ENCODE results near the gene LRSAM1. TPM values are rescaled to one million over a fixed set of nuclear protein-coding genes. Genes with fewer than 3 reads are reported as not detected.

The LRSAM1 gene
- total and polyA plus RNA-seq, 4 donors, result 6.6 to 9.7 (median 7.1) TPM

DNA sequence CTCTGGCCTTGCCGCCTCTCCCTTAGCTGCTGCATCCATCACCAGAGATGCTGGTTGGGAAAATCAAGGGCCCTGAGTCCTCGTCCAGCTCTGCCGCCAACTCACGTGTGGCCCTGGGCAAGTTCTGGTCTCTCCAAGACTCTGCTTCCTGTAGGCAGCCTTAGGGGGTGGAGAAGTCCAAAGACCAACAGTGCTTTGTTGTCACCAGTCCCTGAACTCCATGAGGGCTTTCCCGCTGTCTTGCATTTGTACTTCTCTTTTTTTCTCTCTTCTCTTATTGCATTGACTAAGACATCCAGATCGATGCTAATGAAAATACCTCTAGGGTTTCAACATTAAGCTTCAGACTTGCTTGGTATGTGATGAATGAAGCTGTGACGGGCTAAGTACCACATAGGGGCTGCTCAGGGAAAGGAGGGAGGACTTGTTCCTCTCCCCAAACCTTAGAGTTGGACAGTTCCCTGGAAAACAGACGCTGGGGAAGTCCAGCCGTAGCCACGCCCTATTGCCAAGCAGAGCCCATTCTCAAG, 97.1 kb downstream of the LRSAM1 start:
- Histone ChIP-seq H3K4me3 (ENCODE audit: low read depth in 1 of 3, low read length in 3 of 3) (no peak overlapping the region), H3K27me3 (ENCODE audit: control insufficient read depth in 4 of 4, insufficient read depth in 4 of 4, low read length in 3 of 4) (no peaks in the 10 kb centered on the region), H3K9ac (ENCODE audit: low read depth in 1 of 2, low read length in 2 of 2) (no peak overlapping the region), H3K27ac (ENCODE audit: low read depth in 1 of 2, low read length in 2 of 2) (no peak overlapping the region), H3K4me1 (ENCODE audit: control insufficient read depth in 4 of 4, insufficient read depth in 4 of 4, low read length in 3 of 4) (peaks cover 4 to 23% (median 11%) of the 10 kb centered on the region in 4 donors), H3K36me3 (ENCODE audit: control insufficient read depth in 4 of 4, insufficient read depth in 3 of 4, low read depth in 1 of 4, low read length in 3 of 4) (no peaks in the 10 kb centered on the region), H3K9me3 (ENCODE audit: control insufficient read depth in 4 of 4, low read length in 3 of 4) (no peaks in the 10 kb centered on the region)
- DNase-seq (ENCODE audit: low spot score), result no peak
- WGBS, result 87% methylated on average over 10 of the region's 10 CpGs
- TF ChIP-seq FOXA2 (IDR thresholded peaks at IDR 0.05) (no peak), GABPA (IDR thresholded peaks at IDR 0.05 in 1 of 2, conservative IDR thresholded peaks at IDR 0.05 in 1 of 2) (no peak), MAX (IDR thresholded peaks at IDR 0.05) (no peak), SP1 (IDR thresholded peaks at IDR 0.05) (no peak), NR2F2 (IDR thresholded peaks at IDR 0.05) (no peak), EGR1 (IDR thresholded peaks at IDR 0.05; ENCODE audit: low read depth in 2 of 2) (no peak), JUND (IDR thresholded peaks at IDR 0.05) (no peak), HNF4A (conservative IDR thresholded peaks at IDR 0.05) (no peak), RXRA (IDR thresholded peaks at IDR 0.05) (no peak), FOXA1 (IDR thresholded peaks at IDR 0.05) (no peak), RAD21 (IDR thresholded peaks at IDR 0.05) (no peak), ATF3 (IDR thresholded peaks at IDR 0.05) (no peak), REST (IDR thresholded peaks at IDR 0.05) (no peak), TAF1 (conservative IDR thresholded peaks at IDR 0.05) (no peak), YY1 (IDR thresholded peaks at IDR 0.05) (no peak)
- TF ChIP-seq, protein P1, sequence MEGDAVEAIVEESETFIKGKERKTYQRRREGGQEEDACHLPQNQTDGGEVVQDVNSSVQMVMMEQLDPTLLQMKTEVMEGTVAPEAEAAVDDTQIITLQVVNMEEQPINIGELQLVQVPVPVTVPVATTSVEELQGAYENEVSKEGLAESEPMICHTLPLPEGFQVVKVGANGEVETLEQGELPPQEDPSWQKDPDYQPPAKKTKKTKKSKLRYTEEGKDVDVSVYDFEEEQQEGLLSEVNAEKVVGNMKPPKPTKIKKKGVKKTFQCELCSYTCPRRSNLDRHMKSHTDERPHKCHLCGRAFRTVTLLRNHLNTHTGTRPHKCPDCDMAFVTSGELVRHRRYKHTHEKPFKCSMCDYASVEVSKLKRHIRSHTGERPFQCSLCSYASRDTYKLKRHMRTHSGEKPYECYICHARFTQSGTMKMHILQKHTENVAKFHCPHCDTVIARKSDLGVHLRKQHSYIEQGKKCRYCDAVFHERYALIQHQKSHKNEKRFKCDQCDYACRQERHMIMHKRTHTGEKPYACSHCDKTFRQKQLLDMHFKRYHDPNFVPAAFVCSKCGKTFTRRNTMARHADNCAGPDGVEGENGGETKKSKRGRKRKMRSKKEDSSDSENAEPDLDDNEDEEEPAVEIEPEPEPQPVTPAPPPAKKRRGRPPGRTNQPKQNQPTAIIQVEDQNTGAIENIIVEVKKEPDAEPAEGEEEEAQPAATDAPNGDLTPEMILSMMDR (IDR thresholded peaks at IDR 0.05; ENCODE audit: low read depth, low read length, missing input control), result no peak
- TF ChIP-seq, protein P2, sequence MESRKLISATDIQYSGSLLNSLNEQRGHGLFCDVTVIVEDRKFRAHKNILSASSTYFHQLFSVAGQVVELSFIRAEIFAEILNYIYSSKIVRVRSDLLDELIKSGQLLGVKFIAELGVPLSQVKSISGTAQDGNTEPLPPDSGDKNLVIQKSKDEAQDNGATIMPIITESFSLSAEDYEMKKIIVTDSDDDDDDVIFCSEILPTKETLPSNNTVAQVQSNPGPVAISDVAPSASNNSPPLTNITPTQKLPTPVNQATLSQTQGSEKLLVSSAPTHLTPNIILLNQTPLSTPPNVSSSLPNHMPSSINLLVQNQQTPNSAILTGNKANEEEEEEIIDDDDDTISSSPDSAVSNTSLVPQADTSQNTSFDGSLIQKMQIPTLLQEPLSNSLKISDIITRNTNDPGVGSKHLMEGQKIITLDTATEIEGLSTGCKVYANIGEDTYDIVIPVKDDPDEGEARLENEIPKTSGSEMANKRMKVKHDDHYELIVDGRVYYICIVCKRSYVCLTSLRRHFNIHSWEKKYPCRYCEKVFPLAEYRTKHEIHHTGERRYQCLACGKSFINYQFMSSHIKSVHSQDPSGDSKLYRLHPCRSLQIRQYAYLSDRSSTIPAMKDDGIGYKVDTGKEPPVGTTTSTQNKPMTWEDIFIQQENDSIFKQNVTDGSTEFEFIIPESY (IDR thresholded peaks at IDR 0.05), result no peak

All from liver (tissue), 9 donors.